ENCODE results near the gene KLHL29. TPM values are rescaled to one million over a fixed set of nuclear protein-coding genes. Genes with fewer than 3 reads are reported as not detected.

The KLHL29 gene
- total and polyA plus RNA-seq, 2 donors (not counting 3 experiments of a cell fraction or from before 2014, with no cell fraction given), result 4.6 to 12.7 TPM

DNA sequence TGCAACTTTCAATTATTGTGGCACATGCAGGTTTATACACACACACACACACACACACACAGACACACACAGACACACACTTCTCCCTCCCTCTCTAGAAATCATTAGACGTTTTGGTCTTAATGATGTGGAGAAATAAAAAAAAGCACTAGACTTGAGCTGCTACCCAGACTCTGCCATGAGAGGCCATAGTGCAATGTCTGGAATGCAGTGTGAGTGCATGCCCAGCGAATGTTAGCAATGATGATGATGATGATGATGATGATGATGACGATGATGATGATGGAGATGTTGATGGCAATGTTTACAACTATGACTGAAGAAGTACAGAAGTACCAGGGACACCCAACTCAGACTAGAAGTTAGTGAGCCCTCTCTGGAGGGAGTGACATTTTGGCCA, 23.8 kb upstream of the KLHL29 start:
- no peaks in the 10 kb centered on the region for H3K4me1 ChIP-seq (ENCODE audit: control insufficient read depth, extremely low read depth, insufficient read depth, low read length)
- CTCF ChIA-PET, result no interaction called here
- H3K27ac ChIP-seq (ENCODE audit: insufficient read depth, low read depth, low read length), result no peak overlapping the region
- FAIRE-seq, result no peak
- H3K9ac ChIP-seq (replicated peaks; ENCODE audit: extremely low read depth, insufficient read depth, low read length), result no peak overlapping the region
- no peak overlapping the region for H2AFZ ChIP-seq (ENCODE audit: low read depth, low read length)
- no peaks in the 10 kb centered on the region for H3K9me1 ChIP-seq (replicated peaks; ENCODE audit: control insufficient read depth, extremely low read depth, insufficient read depth, low read length)
- BruUV-seq (replicated peaks), result no TSS peak
- dilution Hi-C loops (cut with MboI; ENCODE audit: extremely low pct_ligation_motif_present, low sequenced_read_pairs), result no loop called here
- no peak for DNase-seq (ENCODE audit: low read depth, low spot score)
- no peak for TF ChIP-seq JUN (IDR thresholded peaks at IDR 0.05; ENCODE audit: borderline replicate concordance, insufficient read depth, insufficient read length, low read depth)
- TF ChIP-seq, protein P1, sequence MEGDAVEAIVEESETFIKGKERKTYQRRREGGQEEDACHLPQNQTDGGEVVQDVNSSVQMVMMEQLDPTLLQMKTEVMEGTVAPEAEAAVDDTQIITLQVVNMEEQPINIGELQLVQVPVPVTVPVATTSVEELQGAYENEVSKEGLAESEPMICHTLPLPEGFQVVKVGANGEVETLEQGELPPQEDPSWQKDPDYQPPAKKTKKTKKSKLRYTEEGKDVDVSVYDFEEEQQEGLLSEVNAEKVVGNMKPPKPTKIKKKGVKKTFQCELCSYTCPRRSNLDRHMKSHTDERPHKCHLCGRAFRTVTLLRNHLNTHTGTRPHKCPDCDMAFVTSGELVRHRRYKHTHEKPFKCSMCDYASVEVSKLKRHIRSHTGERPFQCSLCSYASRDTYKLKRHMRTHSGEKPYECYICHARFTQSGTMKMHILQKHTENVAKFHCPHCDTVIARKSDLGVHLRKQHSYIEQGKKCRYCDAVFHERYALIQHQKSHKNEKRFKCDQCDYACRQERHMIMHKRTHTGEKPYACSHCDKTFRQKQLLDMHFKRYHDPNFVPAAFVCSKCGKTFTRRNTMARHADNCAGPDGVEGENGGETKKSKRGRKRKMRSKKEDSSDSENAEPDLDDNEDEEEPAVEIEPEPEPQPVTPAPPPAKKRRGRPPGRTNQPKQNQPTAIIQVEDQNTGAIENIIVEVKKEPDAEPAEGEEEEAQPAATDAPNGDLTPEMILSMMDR (IDR thresholded peaks at IDR 0.05; ENCODE audit: extremely low read depth in 1 of 2, insufficient read depth in 1 of 2, low read depth in 1 of 2, low read length in 2 of 2), result no peak
- TF ChIP-seq POLR2AphosphoS5 (IDR thresholded peaks at IDR 0.05; ENCODE audit: insufficient read depth, low read depth, low read length), result no peak
- intact Hi-C loops (cut with micrococcal nuclease), result no loop called here
- H3K36me3 ChIP-seq (ENCODE audit: control insufficient read depth in 2 of 2, extremely low read depth in 1 of 2, insufficient read depth in 2 of 2, low read length in 2 of 2), result no peaks in the 10 kb centered on the region
- H3K9me3 ChIP-seq (replicated peaks; ENCODE audit: control insufficient read depth, insufficient read depth, low read length), result no peaks in the 10 kb centered on the region
- no peak overlapping the region for H3K4me3 ChIP-seq (replicated peaks in 1 of 3; ENCODE audit: insufficient read depth in 1 of 3, low read depth in 1 of 3, low read length in 3 of 3)
- POLR2A ChIA-PET, result no interaction called here
- peaks cover 9 to 13% of the 10 kb centered on the region in 2 experiments for H3K27me3 ChIP-seq (ENCODE audit: control insufficient read depth in 2 of 2, insufficient read depth in 2 of 2, low read length in 2 of 2)
- H4K20me1 ChIP-seq (replicated peaks; ENCODE audit: control insufficient read depth, extremely low read depth, insufficient read depth, low read length), result no peaks in the 10 kb centered on the region
- H3K4me2 ChIP-seq (ENCODE audit: insufficient read depth, low read length), result no peak overlapping the region
- H3K79me2 ChIP-seq (ENCODE audit: control insufficient read depth, insufficient read depth, low read length), result no peaks in the 10 kb centered on the region

DNA sequence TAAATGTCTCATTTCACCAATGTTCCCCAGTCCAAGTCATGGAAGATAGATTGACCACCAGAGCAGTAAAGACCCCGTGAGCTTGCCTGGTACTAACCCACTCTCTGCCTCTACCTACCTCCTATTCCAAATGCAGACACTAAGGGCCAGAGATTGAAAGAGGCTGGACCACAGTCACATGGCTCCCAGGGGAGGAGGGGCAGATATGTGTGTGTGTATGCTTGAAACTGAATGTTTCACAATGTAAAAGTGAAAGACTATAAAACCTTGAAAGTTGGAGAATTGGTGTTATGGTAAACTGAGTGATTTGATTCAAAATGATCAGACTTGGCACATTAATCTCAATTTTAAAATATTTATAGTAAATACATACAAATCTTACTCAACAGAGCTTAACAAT, 21.7 kb upstream of the KLHL29 start:
- H3K9me1 ChIP-seq (replicated peaks; ENCODE audit: control insufficient read depth, extremely low read depth, insufficient read depth, low read length), result no peaks in the 10 kb centered on the region
- TF ChIP-seq JUN (IDR thresholded peaks at IDR 0.05; ENCODE audit: borderline replicate concordance, insufficient read depth, insufficient read length, low read depth), result no peak
- H3K4me2 ChIP-seq (ENCODE audit: insufficient read depth, low read length), result no peak overlapping the region
- no peaks in the 10 kb centered on the region for H4K20me1 ChIP-seq (replicated peaks; ENCODE audit: control insufficient read depth, extremely low read depth, insufficient read depth, low read length)
- H3K9me3 ChIP-seq (replicated peaks; ENCODE audit: control insufficient read depth, insufficient read depth, low read length), result no peaks in the 10 kb centered on the region
- DNase-seq (ENCODE audit: low read depth, low spot score) (no peak), FAIRE-seq (no peak)
- dilution Hi-C loops (cut with MboI; ENCODE audit: extremely low pct_ligation_motif_present, low sequenced_read_pairs), result no loop called here
- H3K27me3 ChIP-seq (ENCODE audit: control insufficient read depth in 2 of 2, insufficient read depth in 2 of 2, low read length in 2 of 2), result peaks cover 11 to 17% of the 10 kb centered on the region in 2 experiments
- ChIA-PET CTCF (interaction anchor here (0.7 to 1.8 kb wide), 4 partner anchors 11 to 50 kb away, joined by 3 to 8 read pairs (median 4); no protein-coding TSS in a partner anchor), POLR2A (no interaction called here)
- no peak overlapping the region for H3K9ac ChIP-seq (replicated peaks; ENCODE audit: extremely low read depth, insufficient read depth, low read length)
- H3K4me1 ChIP-seq (ENCODE audit: control insufficient read depth, extremely low read depth, insufficient read depth, low read length), result no peaks in the 10 kb centered on the region
- no TSS peak for BruUV-seq (replicated peaks)
- H3K27ac ChIP-seq (ENCODE audit: insufficient read depth, low read depth, low read length), result no peak overlapping the region
- H3K79me2 ChIP-seq (ENCODE audit: control insufficient read depth, insufficient read depth, low read length), result no peaks in the 10 kb centered on the region
- H2AFZ ChIP-seq (ENCODE audit: low read depth, low read length), result no peak overlapping the region
- H3K36me3 ChIP-seq (ENCODE audit: control insufficient read depth in 2 of 2, extremely low read depth in 1 of 2, insufficient read depth in 2 of 2, low read length in 2 of 2), result no peaks in the 10 kb centered on the region
- no peak overlapping the region for H3K4me3 ChIP-seq (replicated peaks in 1 of 3; ENCODE audit: insufficient read depth in 1 of 3, low read depth in 1 of 3, low read length in 3 of 3)
- intact Hi-C loops (cut with micrococcal nuclease), result no loop called here

Data from endothelial cell of umbilical vein (primary cell).